ENCODE results near the gene ZNF780B.
"Not testable (repeated sequence)": the region's sequence is repeated elsewhere in the genome, so short reads cannot be mapped to it uniquely, and the experiment has no call there.

Gene ZNF780B

GRCh38 chr19:40041718-40042117 is 14.3 kb downstream of the ZNF780B start:
- DNase-seq (ENCODE audit: extremely low read depth in 1 of 2, low read depth in 1 of 2) = not testable (repeated sequence)

GRCh38 chr19:40038047-40038446 is 18.0 kb downstream of the ZNF780B start:
- DNase-seq (ENCODE audit: extremely low read depth in 1 of 2, low read depth in 1 of 2) = not testable (repeated sequence)

- no peak for DNase-seq (ENCODE audit: extremely low read depth in 1 of 2, low read depth in 1 of 2)
These were observed 20.0 kb downstream of the ZNF780B start for GRCh38 chr19:40035996-40036395.

GRCh38 chr19:40033989-40034560 is 22.0 kb downstream of the ZNF780B start:
- no peak for DNase-seq (ENCODE audit: extremely low read depth in 1 of 2, low read depth in 1 of 2)

- DNase-seq (ENCODE audit: extremely low read depth in 1 of 2, low read depth in 1 of 2) = no peak
These were observed 29.4 kb downstream of the ZNF780B start for GRCh38 chr19:40026597-40026970.

- no peak for DNase-seq (ENCODE audit: extremely low read depth in 1 of 2, low read depth in 1 of 2)
These were observed 30.0 kb downstream of the ZNF780B start for GRCh38 chr19:40025938-40026596.

GRCh38 chr19:40023969-40024368 is 32.1 kb downstream of the ZNF780B start:
- no peak for DNase-seq (ENCODE audit: extremely low read depth in 1 of 2, low read depth in 1 of 2)

- no peak for DNase-seq (ENCODE audit: extremely low read depth in 1 of 2, low read depth in 1 of 2)
These were observed 42.0 kb downstream of the ZNF780B start for GRCh38 chr19:40013991-40014390.

GRCh38 chr19:40009674-40010073 is 46.4 kb downstream of the ZNF780B start:
- DNase-seq (ENCODE audit: extremely low read depth in 1 of 2, low read depth in 1 of 2) = no peak

- no peak for DNase-seq (ENCODE audit: extremely low read depth in 1 of 2, low read depth in 1 of 2)
These were observed 49.7 kb downstream of the ZNF780B start for GRCh38 chr19:40006273-40006691.

GRCh38 chr19:40005691-40006272 is 50.2 kb downstream of the ZNF780B start:
- DNase-seq (ENCODE audit: extremely low read depth in 1 of 2, low read depth in 1 of 2) = no peak

- DNase-seq (ENCODE audit: extremely low read depth in 1 of 2, low read depth in 1 of 2) = no peak
These were observed 57.5 kb downstream of the ZNF780B start for GRCh38 chr19:39998501-39998900.

GRCh38 chr19:39997638-39998216 is 58.3 kb downstream of the ZNF780B start:
- no peak for DNase-seq (ENCODE audit: extremely low read depth in 1 of 2, low read depth in 1 of 2)

GRCh38 chr19:39996811-39997637 is 59.0 kb downstream of the ZNF780B start, which contains the start of gene ZNF546:
Gene ZNF546, plus strand, starts transcription at chr19:39997060. Its CDS starts 1,267 bp downstream, at chr19:39998327.
- DNase-seq (ENCODE audit: extremely low read depth in 1 of 2, low read depth in 1 of 2) = peak; percentile 61 to 83

- DNase-seq (ENCODE audit: extremely low read depth in 1 of 2, low read depth in 1 of 2) = peak in 1 of 2 donors; percentile 21
These were observed 59.7 kb downstream of the ZNF780B start for GRCh38 chr19:39996218-39996810.

GRCh38 chr19:39995794-39996193 is 60.2 kb downstream of the ZNF780B start:
- no peak for DNase-seq (ENCODE audit: extremely low read depth in 1 of 2, low read depth in 1 of 2)

- DNase-seq (ENCODE audit: extremely low read depth in 1 of 2, low read depth in 1 of 2) = no peak
These were observed 61.7 kb downstream of the ZNF780B start for GRCh38 chr19:39994361-39994760.

GRCh38 chr19:39993605-39994004 is 62.4 kb downstream of the ZNF780B start:
- no peak for DNase-seq (ENCODE audit: extremely low read depth in 1 of 2, low read depth in 1 of 2)

GRCh38 chr19:39987596-39987995 is 68.4 kb downstream of the ZNF780B start:
- no peak for DNase-seq (ENCODE audit: extremely low read depth in 1 of 2, low read depth in 1 of 2)

- no peak for DNase-seq (ENCODE audit: extremely low read depth in 1 of 2, low read depth in 1 of 2)
These were observed 68.9 kb downstream of the ZNF780B start for GRCh38 chr19:39987167-39987566.

- no peak for DNase-seq (ENCODE audit: extremely low read depth in 1 of 2, low read depth in 1 of 2)
These were observed 69.4 kb downstream of the ZNF780B start for GRCh38 chr19:39986643-39987042.
